WTC11 (cell line): Measurements from ENCODE around the gene SHD. TPM values are rescaled to one million over a fixed set of nuclear protein-coding genes. Genes with fewer than 3 reads are reported as not detected.

Experiments used
- ATAC-seq: fragments of 200-7000 bp; cut with Tn5 transposase; 2 replicates; pipeline ENCODE4 v1.10.0; 2021; ENCODE audit warnings: mild to moderate bottlenecking, moderate library complexity
- CTCF ChIA-PET: fragments of 300-600 bp; sonication (Branson Sonifier 250); formaldehyde crosslinking; loops from one replicate; lab custom pipeline; 2021; ENCODE audit warnings: antibody characterized with exemption; lab: Charles Lee
- POLR2A ChIA-PET: fragments of 350-600 bp; sonication (Branson Sonifier 250); formaldehyde crosslinking; loops from one replicate; lab custom pipeline; 2021; ENCODE audit warnings: antibody characterized with exemption; lab: Charles Lee
- DNase-seq: peaks from one replicate; pipeline ENCODE4 v3.0.0; 2021; ENCODE audit warnings: low spot score
- H3K27ac Mint-ChIP-seq: 2 replicates; pipeline ENCODE4 v1.8.0; 2021; ENCODE audit warnings: mixed read lengths
- H3K27me3 Mint-ChIP-seq: 2 replicates; pipeline ENCODE4 v1.8.0; 2021; ENCODE audit warnings: low read depth, mild to moderate bottlenecking, moderate library complexity, mixed read lengths
- H3K36me3 Mint-ChIP-seq: 2 replicates; pipeline ENCODE4 v1.8.0; 2021; ENCODE audit warnings: mixed read lengths
- H3K4me1 Mint-ChIP-seq: 2 replicates; pipeline ENCODE4 v1.8.0; 2022; ENCODE audit warnings: mixed read lengths
- H3K4me3 Mint-ChIP-seq: 2 replicates; pipeline ENCODE4 v1.8.0; 2021; ENCODE audit warnings: mild to moderate bottlenecking, moderate library complexity, mixed read lengths
- H3K9me3 Mint-ChIP-seq: 2 replicates; pipeline ENCODE4 v1.8.0; 2021; ENCODE audit warnings: mixed read lengths
- ARID4B ChIP-seq: sonication (generic); formaldehyde crosslinking; IDR thresholded peaks from 2 replicates; pipeline ENCODE4 v1.8.0; 2023; ENCODE audit warnings: missing genetic modification reagents, mild to moderate bottlenecking, borderline replicate concordance
- ATF1 ChIP-seq: sonication (generic); formaldehyde crosslinking; IDR thresholded peaks from 2 replicates; pipeline ENCODE4 v1.8.1; 2023; ENCODE audit warnings: mild to moderate bottlenecking, moderate library complexity, missing genetic modification reagents
- CBFB ChIP-seq: sonication (generic); formaldehyde crosslinking; IDR thresholded peaks from 2 replicates; pipeline ENCODE4 v1.8.1; 2022; ENCODE audit warnings: mild to moderate bottlenecking, low read depth, missing genetic modification reagents
- CDX4 ChIP-seq: fragments of 250-450 bp; sonication (Bioruptor Pico); IDR thresholded peaks from 2 replicates; pipeline ENCODE4 v1.9.0; 2021; ENCODE audit warnings: moderate library complexity, mild to moderate bottlenecking, inconsistent platforms, borderline replicate concordance
- CTCF ChIP-seq: fragments of 200-600 bp; IDR thresholded peaks from 2 replicates; pipeline ENCODE4 v1.8.0; 2022; ENCODE audit warnings: antibody characterized with exemption
- E2F1 ChIP-seq: sonication (generic); formaldehyde crosslinking; IDR thresholded peaks from 2 replicates; pipeline ENCODE4 v1.8.0; 2022; ENCODE audit warnings: mild to moderate bottlenecking, missing genetic modification reagents
- GTF2I ChIP-seq: fragments of 250-450 bp; sonication (Bioruptor Pico); conservative IDR thresholded peaks from 2 replicates; pipeline ENCODE4 v1.4.0; 2021; ENCODE audit warnings: mild to moderate bottlenecking
- MXD4 ChIP-seq: fragments of 250-450 bp; sonication (Bioruptor Pico); IDR thresholded peaks from 2 replicates; pipeline ENCODE4 v1.8.0; 2021; ENCODE audit warnings: mild to moderate bottlenecking, moderate library complexity, borderline replicate concordance
- MYBL2 ChIP-seq: sonication (generic); formaldehyde crosslinking; IDR thresholded peaks from 2 replicates; pipeline ENCODE4 v1.8.1; 2023; ENCODE audit warnings: mild to moderate bottlenecking, moderate library complexity, missing genetic modification reagents
- TEAD4 ChIP-seq: sonication (generic); formaldehyde crosslinking; IDR thresholded peaks from 2 replicates; pipeline ENCODE4 v1.8.0; 2022; ENCODE audit warnings: mild to moderate bottlenecking, missing genetic modification reagents
- ZBTB43 ChIP-seq: sonication (generic); formaldehyde crosslinking; IDR thresholded peaks from 2 replicates; pipeline ENCODE4 v1.8.1; 2023; ENCODE audit warnings: mild to moderate bottlenecking, missing genetic modification reagents
- ZNF425 ChIP-seq: fragments of 250-450 bp; sonication (Bioruptor Pico); conservative IDR thresholded peaks from 2 replicates; pipeline ENCODE4 v1.9.0; 2021; ENCODE audit warnings: mild to moderate bottlenecking
- total RNA-seq: library from RNA; stranded (reverse); gene quantifications from 3 replicates; pipeline ENCODE4 v1.2.3, GENCODE V29; 2021
- TF ChIP-seq, protein P1 (sequence below): sonication (generic); formaldehyde crosslinking; conservative IDR thresholded peaks from 2 replicates; pipeline ENCODE4 v1.8.1; 2022; ENCODE audit warnings: mild to moderate bottlenecking, missing genetic modification reagents
- TF ChIP-seq, protein P2 (sequence below): fragments of 250-450 bp; sonication (Bioruptor Pico); IDR thresholded peaks from 2 replicates; pipeline ENCODE4 v1.9.0; 2021; ENCODE audit warnings: mild to moderate bottlenecking
- TF ChIP-seq, protein P3 (sequence below): sonication (generic); formaldehyde crosslinking; IDR thresholded peaks from 2 replicates; pipeline ENCODE4 v1.8.1; 2023; ENCODE audit warnings: mild to moderate bottlenecking, missing genetic modification reagents, moderate library complexity
- TF ChIP-seq, protein P4 (sequence below): sonication (generic); formaldehyde crosslinking; IDR thresholded peaks from 2 replicates; pipeline ENCODE4 v1.8.1; 2023; ENCODE audit warnings: mild to moderate bottlenecking, missing genetic modification reagents

The SHD gene
- total RNA-seq, 1 experiment from 2014 or later = 3.4 TPM

- TF ChIP-seq ZBTB43 = no peak
These were observed 9.2 kb downstream of the SHD start (continued) for GRCh38 chr19:4288091-4288777.

DNA sequence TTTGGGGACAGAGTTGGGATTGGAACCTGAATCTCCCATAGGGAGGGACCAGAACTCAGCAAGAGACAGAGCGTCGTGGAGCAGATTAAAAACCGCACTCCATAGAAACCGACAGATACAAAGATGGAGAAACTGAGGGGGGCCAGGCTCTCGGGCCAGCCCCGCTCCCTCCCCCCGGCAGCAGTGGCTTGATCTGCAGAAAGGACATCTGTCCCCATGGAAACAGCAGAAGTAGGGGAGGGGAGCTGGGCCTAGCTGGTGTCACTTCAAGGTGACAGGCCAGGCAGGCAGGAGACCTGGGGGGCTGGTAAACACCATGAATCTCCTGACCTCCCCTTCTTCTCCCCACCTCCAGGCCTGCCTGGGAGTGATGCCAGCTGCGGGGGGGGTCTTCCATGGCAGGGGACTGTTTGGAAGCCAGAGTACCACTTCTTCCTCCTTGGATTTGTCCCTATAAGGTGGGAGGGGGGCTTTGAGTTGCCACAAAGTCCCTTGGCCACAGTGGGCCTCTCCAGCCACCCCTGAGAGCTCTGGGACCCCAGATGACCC lies 12.2 kb downstream of the SHD start:
- Mint-ChIP-seq H3K4me1 (peaks cover 8% of the 10 kb centered on the region; the same call in 1 of the 2 replicates), H3K9me3 (no peaks in the 10 kb centered on the region), H3K4me3 (no peak overlapping the region), H3K27me3 (peaks cover 14% of the 10 kb centered on the region), H3K36me3 (no peaks in the 10 kb centered on the region), H3K27ac (no peak overlapping the region)
- no peak for ATAC-seq
- DNase-seq = no peak
- CTCF ChIA-PET = interaction anchor here (1.1 kb wide), 1 partner anchor 24 kb away, joined by 5 read pairs; no protein-coding TSS in a partner anchor
- POLR2A ChIA-PET = no interaction called here
- TF ChIP-seq CTCF (no peak), MYBL2 (CRISPR knock-in tag) (no peak), ATF1 (CRISPR knock-in tag) (no peak), ARID4B (CRISPR knock-in tag) (no peak), E2F1 (CRISPR knock-in tag) (no peak), MXD4 (no peak), GTF2I (CRISPR knock-in tag) (no peak), ZNF425 (no peak), CDX4 (no peak), TEAD4 (CRISPR knock-in tag) (no peak), CBFB (CRISPR knock-in tag) (no peak)
- TF ChIP-seq, protein P1, sequence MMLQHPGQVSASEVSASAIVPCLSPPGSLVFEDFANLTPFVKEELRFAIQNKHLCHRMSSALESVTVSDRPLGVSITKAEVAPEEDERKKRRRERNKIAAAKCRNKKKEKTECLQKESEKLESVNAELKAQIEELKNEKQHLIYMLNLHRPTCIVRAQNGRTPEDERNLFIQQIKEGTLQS (CRISPR knock-in tag) = no peak
- TF ChIP-seq, protein P2, sequence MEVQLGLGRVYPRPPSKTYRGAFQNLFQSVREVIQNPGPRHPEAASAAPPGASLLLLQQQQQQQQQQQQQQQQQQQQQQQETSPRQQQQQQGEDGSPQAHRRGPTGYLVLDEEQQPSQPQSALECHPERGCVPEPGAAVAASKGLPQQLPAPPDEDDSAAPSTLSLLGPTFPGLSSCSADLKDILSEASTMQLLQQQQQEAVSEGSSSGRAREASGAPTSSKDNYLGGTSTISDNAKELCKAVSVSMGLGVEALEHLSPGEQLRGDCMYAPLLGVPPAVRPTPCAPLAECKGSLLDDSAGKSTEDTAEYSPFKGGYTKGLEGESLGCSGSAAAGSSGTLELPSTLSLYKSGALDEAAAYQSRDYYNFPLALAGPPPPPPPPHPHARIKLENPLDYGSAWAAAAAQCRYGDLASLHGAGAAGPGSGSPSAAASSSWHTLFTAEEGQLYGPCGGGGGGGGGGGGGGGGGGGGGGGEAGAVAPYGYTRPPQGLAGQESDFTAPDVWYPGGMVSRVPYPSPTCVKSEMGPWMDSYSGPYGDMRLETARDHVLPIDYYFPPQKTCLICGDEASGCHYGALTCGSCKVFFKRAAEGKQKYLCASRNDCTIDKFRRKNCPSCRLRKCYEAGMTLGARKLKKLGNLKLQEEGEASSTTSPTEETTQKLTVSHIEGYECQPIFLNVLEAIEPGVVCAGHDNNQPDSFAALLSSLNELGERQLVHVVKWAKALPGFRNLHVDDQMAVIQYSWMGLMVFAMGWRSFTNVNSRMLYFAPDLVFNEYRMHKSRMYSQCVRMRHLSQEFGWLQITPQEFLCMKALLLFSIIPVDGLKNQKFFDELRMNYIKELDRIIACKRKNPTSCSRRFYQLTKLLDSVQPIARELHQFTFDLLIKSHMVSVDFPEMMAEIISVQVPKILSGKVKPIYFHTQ (CRISPR knock-in tag) = no peak
- TF ChIP-seq, protein P3, sequence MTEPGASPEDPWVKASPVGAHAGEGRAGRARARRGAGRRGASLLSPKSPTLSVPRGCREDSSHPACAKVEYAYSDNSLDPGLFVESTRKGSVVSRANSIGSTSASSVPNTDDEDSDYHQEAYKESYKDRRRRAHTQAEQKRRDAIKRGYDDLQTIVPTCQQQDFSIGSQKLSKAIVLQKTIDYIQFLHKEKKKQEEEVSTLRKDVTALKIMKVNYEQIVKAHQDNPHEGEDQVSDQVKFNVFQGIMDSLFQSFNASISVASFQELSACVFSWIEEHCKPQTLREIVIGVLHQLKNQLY = no peak
- TF ChIP-seq, protein P4, sequence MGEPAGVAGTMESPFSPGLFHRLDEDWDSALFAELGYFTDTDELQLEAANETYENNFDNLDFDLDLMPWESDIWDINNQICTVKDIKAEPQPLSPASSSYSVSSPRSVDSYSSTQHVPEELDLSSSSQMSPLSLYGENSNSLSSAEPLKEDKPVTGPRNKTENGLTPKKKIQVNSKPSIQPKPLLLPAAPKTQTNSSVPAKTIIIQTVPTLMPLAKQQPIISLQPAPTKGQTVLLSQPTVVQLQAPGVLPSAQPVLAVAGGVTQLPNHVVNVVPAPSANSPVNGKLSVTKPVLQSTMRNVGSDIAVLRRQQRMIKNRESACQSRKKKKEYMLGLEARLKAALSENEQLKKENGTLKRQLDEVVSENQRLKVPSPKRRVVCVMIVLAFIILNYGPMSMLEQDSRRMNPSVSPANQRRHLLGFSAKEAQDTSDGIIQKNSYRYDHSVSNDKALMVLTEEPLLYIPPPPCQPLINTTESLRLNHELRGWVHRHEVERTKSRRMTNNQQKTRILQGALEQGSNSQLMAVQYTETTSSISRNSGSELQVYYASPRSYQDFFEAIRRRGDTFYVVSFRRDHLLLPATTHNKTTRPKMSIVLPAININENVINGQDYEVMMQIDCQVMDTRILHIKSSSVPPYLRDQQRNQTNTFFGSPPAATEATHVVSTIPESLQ (CRISPR knock-in tag) = no peak
